ENCODE measurements around the gene MKS1. TPM values are rescaled to one million over a fixed set of nuclear protein-coding genes. Genes with fewer than 3 reads are reported as not detected.

MKS1 gene
- polyA plus RNA-seq, 1 experiment = 14.1 TPM

DNA sequence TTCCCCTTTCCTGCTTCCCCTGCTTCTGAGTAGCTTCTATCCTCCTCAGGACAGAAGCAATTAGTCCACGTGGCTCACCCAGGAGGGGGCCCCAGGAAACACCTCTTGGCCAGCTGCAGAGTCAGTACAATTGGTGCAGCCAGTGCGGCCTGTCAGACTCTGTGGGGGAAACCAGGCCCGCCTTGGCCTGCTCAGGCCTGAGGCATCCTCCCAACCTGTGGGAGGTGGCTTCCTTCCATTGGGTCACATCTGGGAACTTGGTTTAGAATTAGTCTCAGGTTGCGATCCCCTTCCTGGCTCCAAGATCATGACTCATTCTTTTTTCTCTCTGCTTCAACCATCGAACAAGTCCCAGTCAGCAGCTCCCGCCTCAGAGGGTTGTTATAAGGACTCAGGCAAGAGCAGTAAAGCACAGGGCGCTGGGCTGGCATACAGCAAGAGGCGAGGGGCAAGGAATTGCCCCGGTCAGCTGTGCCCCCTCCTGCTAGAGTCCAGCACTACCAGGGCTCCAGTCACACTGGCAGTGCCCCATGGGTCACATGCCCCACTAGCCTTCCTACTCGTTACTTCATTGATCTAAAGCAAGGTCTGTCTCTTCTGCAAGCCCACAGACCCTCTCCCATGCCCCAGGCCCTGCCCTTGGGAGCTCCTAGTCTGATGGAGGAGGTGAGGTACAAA is 34.6 kb downstream of the MKS1 start:
- TF ChIP-seq, protein P1, sequence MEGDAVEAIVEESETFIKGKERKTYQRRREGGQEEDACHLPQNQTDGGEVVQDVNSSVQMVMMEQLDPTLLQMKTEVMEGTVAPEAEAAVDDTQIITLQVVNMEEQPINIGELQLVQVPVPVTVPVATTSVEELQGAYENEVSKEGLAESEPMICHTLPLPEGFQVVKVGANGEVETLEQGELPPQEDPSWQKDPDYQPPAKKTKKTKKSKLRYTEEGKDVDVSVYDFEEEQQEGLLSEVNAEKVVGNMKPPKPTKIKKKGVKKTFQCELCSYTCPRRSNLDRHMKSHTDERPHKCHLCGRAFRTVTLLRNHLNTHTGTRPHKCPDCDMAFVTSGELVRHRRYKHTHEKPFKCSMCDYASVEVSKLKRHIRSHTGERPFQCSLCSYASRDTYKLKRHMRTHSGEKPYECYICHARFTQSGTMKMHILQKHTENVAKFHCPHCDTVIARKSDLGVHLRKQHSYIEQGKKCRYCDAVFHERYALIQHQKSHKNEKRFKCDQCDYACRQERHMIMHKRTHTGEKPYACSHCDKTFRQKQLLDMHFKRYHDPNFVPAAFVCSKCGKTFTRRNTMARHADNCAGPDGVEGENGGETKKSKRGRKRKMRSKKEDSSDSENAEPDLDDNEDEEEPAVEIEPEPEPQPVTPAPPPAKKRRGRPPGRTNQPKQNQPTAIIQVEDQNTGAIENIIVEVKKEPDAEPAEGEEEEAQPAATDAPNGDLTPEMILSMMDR (IDR thresholded peaks at IDR 0.05; ENCODE audit: insufficient read depth, low read depth, low read length) = no peak
- Histone ChIP-seq H3K36me3 (ENCODE audit: control insufficient read depth, insufficient read depth, low read length) (no peaks in the 10 kb centered on the region), H3K4me3 (ENCODE audit: low read depth, low read length) (no peak overlapping the region), H3K27me3 (ENCODE audit: control insufficient read depth, insufficient read depth, low read length) (peaks cover 5% of the 10 kb centered on the region)
- ChIA-PET POLR2A (no interaction called here), CTCF (interaction anchor here (1.3 kb wide), 1 partner anchor 65 kb away, joined by 3 read pairs; no protein-coding TSS in a partner anchor)
- no peak for DNase-seq (ENCODE audit: low read depth)

DNA sequence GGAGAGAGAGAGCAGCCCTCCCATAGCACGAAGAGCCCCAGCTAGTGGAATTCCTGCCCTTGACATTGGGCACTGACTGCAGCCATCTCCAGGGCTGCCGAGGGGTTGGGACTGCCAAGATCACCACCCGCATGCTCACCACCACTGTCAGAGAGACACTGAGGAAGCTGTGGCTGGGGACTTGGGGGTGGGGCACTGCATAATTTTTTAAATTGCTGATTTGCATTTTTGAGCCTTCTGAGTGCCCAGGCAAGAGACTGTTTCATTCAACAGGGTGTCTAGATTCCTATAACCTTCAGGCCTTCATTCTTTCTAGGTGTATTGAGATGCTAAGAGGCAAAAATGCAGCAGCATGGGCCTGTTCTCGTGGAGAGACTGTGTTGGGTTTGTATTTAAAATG is 35.5 kb downstream of the MKS1 start:
- ChIA-PET CTCF (interaction anchor here (1.3 kb wide), 1 partner anchor 66 kb away, joined by 3 read pairs; no protein-coding TSS in a partner anchor), POLR2A (no interaction called here)
- Histone ChIP-seq H3K4me3 (ENCODE audit: low read depth, low read length) (no peak overlapping the region), H3K27me3 (ENCODE audit: control insufficient read depth, insufficient read depth, low read length) (peaks cover 5% of the 10 kb centered on the region), H3K36me3 (ENCODE audit: control insufficient read depth, insufficient read depth, low read length) (no peaks in the 10 kb centered on the region)
- DNase-seq (ENCODE audit: low read depth) = no peak
- TF ChIP-seq, protein P1 (IDR thresholded peaks at IDR 0.05; ENCODE audit: insufficient read depth, low read depth, low read length) = no peak

DNA sequence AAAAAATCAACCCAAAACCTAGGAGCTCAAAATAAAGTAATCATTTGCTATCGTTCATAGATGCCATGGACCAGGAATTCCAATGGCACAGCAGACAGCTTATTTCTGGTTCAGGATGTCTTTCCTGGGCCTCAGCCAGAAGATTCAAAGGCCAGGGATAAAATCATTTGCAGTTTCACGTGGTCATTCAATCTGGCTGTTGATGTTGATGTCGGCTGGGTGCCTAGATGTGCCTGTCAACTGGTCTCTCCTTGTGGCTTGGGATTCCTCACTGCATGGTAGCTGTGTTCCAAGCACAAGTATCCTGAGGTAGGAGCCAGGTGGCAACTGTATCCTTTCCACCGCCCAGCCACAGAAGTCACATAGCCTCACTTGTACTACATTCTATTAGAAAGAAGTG is 37.3 kb downstream of the MKS1 start:
- TF ChIP-seq, protein P1 (IDR thresholded peaks at IDR 0.05; ENCODE audit: insufficient read depth, low read depth, low read length) = no peak
- ChIA-PET CTCF (no interaction called here), POLR2A (no interaction called here)
- H3K36me3 ChIP-seq (ENCODE audit: control insufficient read depth, insufficient read depth, low read length) = no peaks in the 10 kb centered on the region
- peaks cover 2% of the 10 kb centered on the region for H3K27me3 ChIP-seq (ENCODE audit: control insufficient read depth, insufficient read depth, low read length)
- no peak for DNase-seq (ENCODE audit: low read depth)
- no peak overlapping the region for H3K4me3 ChIP-seq (ENCODE audit: low read depth, low read length)

DNA sequence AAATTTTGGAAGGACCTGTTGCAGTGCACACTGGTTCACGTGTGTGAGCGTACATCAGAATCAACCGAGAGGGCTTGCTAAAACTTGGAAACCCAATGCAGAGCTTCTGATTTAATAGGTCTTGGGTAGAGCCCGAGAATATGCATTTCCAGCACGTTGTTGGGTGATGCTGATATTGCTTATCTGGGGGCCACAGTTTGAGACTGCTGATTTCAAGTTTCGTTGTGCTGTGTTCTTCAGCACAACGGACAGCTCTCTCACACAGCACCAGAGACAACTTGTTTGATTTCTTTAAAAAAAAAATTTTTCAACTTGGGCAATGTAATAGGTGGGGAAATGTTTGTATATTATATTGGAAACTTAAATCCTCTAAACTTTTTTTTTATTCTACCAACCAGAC is 42.9 kb downstream of the MKS1 start:
- CTCF ChIA-PET = interaction anchor here (1.1 to 1.8 kb wide), 2 partner anchors 24 to 64 kb away, joined by 3 to 4 read pairs; no protein-coding TSS in a partner anchor
- POLR2A ChIA-PET = no interaction called here
- no peaks in the 10 kb centered on the region for H3K36me3 ChIP-seq (ENCODE audit: control insufficient read depth, insufficient read depth, low read length)
- H3K27me3 ChIP-seq (ENCODE audit: control insufficient read depth, insufficient read depth, low read length) = no peaks in the 10 kb centered on the region; the same call in 1 of the 2 replicates
- TF ChIP-seq, protein P1 (IDR thresholded peaks at IDR 0.05; ENCODE audit: insufficient read depth, low read depth, low read length) = no peak
- H3K4me3 ChIP-seq (ENCODE audit: low read depth, low read length) = no peak overlapping the region
- DNase-seq (ENCODE audit: low read depth) = no peak

DNA sequence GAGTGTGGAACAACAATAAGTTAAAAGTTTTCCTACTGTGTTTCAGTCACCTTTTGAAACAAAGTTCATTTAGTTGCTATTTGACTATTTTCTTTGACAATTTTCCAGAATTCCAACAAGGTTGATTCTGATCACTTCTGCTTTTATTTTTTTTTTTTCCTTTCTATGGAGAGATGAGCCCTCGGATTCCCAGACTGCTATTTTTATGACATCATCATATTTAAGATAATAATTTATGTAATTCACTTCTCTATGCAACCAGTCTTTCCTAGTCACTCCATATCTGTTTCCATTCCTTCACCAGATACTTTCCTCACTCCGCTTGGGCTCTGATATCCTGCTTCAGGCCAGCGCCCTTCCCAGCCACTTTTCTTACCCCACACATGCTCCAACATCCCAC is 44.2 kb downstream of the MKS1 start:
- DNase-seq (ENCODE audit: low read depth) = no peak
- H3K36me3 ChIP-seq (ENCODE audit: control insufficient read depth, insufficient read depth, low read length) = no peaks in the 10 kb centered on the region
- ChIA-PET POLR2A (no interaction called here), CTCF (interaction anchor here (1.8 kb wide), 1 partner anchor 62 kb away, joined by 4 read pairs; no protein-coding TSS in a partner anchor)
- no peaks in the 10 kb centered on the region; the same call in 1 of the 2 replicates for H3K27me3 ChIP-seq (ENCODE audit: control insufficient read depth, insufficient read depth, low read length)
- H3K4me3 ChIP-seq (ENCODE audit: low read depth, low read length) = no peak overlapping the region
- TF ChIP-seq, protein P1 (IDR thresholded peaks at IDR 0.05; ENCODE audit: insufficient read depth, low read depth, low read length) = no peak

Measured in BJ (cell line).